Measurements from ENCODE around the gene PIH1D2. TPM values are rescaled to one million over a fixed set of nuclear protein-coding genes. Genes with fewer than 3 reads are reported as not detected.

PIH1D2 gene
- total and polyA plus RNA-seq, 4 donors = 5.1 to 14.5 (median 10.0) TPM

DNA sequence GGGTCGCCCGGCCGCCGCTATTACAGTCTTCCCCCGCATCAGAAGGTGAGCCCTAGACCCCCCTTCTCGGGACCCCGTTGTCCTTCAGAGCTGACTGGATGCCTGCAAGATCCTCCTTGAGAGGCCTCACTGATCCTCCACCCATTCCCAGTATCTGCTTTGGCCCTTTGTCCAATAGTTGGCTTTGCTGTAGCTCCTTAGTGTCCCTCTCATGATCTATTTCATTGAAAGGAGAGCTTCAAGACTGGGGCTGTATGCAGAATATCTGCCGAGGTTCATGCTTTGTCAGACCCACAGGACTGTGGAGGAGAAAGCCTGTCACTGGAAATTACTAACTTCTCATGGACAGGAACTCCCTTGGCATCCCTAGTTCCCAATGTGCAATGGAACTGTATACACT is 48.1 kb downstream of the PIH1D2 start:
- Histone ChIP-seq H3K36me3 (ENCODE audit: control insufficient read depth in 4 of 4, insufficient read depth in 4 of 4, low read length in 4 of 4) (peaks cover 15 to 25% (median 19%) of the 10 kb centered on the region in 4 donors), H3K27me3 (ENCODE audit: control insufficient read depth in 3 of 3, insufficient read depth in 3 of 3, low read length in 2 of 3) (no peaks in the 10 kb centered on the region), H3K4me3 (peak overlapping the region; percentile 73), H3K4me1 (ENCODE audit: control insufficient read depth in 5 of 5, insufficient read depth in 5 of 5, low read length in 5 of 5) (peaks cover 0 to 10% (median 4%) of the 10 kb centered on the region in 5 donors), H3K9me3 (ENCODE audit: control insufficient read depth in 4 of 4, insufficient read depth in 3 of 4, low read length in 3 of 4) (no peaks in the 10 kb centered on the region), H3K9ac (ENCODE audit: insufficient read depth in 1 of 2, low read length in 2 of 2) (peak overlapping the region; percentile 84 to 93), H3K27ac (ENCODE audit: low read depth in 1 of 2, low read length in 1 of 2) (peak overlapping the region; percentile 84 to 96)
- DNase-seq (peak in 2 of 3 donors; percentile 22 to 41), ATAC-seq (ENCODE audit: insufficient read depth, low FRiP score) (no peak)
- 0 to 1% methylated on average over 8 of the region's 8 CpGs for WGBS, 2 donors
- TF ChIP-seq, protein P1, sequence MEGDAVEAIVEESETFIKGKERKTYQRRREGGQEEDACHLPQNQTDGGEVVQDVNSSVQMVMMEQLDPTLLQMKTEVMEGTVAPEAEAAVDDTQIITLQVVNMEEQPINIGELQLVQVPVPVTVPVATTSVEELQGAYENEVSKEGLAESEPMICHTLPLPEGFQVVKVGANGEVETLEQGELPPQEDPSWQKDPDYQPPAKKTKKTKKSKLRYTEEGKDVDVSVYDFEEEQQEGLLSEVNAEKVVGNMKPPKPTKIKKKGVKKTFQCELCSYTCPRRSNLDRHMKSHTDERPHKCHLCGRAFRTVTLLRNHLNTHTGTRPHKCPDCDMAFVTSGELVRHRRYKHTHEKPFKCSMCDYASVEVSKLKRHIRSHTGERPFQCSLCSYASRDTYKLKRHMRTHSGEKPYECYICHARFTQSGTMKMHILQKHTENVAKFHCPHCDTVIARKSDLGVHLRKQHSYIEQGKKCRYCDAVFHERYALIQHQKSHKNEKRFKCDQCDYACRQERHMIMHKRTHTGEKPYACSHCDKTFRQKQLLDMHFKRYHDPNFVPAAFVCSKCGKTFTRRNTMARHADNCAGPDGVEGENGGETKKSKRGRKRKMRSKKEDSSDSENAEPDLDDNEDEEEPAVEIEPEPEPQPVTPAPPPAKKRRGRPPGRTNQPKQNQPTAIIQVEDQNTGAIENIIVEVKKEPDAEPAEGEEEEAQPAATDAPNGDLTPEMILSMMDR (IDR thresholded peaks at IDR 0.05; ENCODE audit: control extremely low read depth, extremely low read depth) = no peak

GRCh38 chr11:112024773-112025678 is 48.8 kb downstream of the PIH1D2 start, which contains the start of gene DLAT:
TSS of gene DLAT (plus strand) at chr11:112025408. CDS start at chr11:112025473, 65 bp downstream.
- peaks cover 0 to 10% (median 4%) of the 10 kb centered on the region in 5 donors for H3K4me1 ChIP-seq (ENCODE audit: control insufficient read depth in 5 of 5, insufficient read depth in 5 of 5, low read length in 5 of 5)
- H3K4me3 ChIP-seq = peak within 1 kb of the TSS; percentile 73
- H3K9ac ChIP-seq (ENCODE audit: insufficient read depth in 1 of 2, low read length in 2 of 2) = peak within 1 kb of the TSS; percentile 84 to 93
- TF ChIP-seq, protein P1 (IDR thresholded peaks at IDR 0.05; ENCODE audit: control extremely low read depth, extremely low read depth) = no peak
- H3K9me3 ChIP-seq (ENCODE audit: control insufficient read depth in 4 of 4, insufficient read depth in 3 of 4, low read length in 3 of 4) = no peaks in the 10 kb centered on the region
- ATAC-seq (ENCODE audit: insufficient read depth, low FRiP score) = peak; percentile 94
- 0 to 1% methylated on average over 70 to 71 of the region's 71 CpGs for WGBS, 2 donors
- DNase-seq = peak; percentile 88 to 91 (median 89)
- H3K27ac ChIP-seq (ENCODE audit: low read depth in 1 of 2, low read length in 1 of 2) = peak within 1 kb of the TSS; percentile 84 to 96
- H3K27me3 ChIP-seq (ENCODE audit: control insufficient read depth in 3 of 3, insufficient read depth in 3 of 3, low read length in 2 of 3) = no peaks in the 10 kb centered on the region
- H3K36me3 ChIP-seq (ENCODE audit: control insufficient read depth in 4 of 4, insufficient read depth in 4 of 4, low read length in 4 of 4) = peaks cover 14 to 21% (median 18%) of the 10 kb centered on the region in 4 donors

DNA sequence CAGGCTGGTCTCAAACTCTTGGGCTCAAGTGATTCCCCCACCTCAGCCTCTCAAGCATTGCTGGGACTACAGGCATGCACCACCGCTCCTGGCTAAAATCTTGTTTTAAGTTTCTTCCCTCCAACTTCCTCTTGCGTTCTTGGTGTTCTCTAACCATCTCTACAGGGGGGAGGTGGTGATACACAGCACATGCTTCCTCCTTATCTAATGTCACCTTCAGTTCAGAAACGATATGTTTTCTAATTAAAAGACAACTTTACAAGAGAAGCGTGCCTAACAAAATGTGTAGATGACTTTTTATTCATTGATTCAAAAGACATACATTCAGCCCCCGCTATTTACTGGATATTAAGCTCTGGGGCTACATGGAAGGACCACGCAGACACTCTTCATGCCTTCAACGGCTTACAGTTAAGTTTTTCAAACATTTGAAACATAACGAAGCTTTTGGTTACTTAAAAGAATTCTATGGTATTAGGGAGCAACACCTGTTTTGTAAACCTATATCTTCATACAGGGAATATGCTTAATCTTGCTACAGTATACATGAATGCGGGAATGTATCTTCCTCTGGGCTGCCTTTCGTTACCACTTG is 49.5 kb downstream of the PIH1D2 start:
- Histone ChIP-seq H3K9me3 (ENCODE audit: control insufficient read depth in 4 of 4, insufficient read depth in 3 of 4, low read length in 3 of 4) (no peaks in the 10 kb centered on the region), H3K4me3 (peak overlapping the region; percentile 73), H3K27me3 (ENCODE audit: control insufficient read depth in 3 of 3, insufficient read depth in 3 of 3, low read length in 2 of 3) (no peaks in the 10 kb centered on the region), H3K27ac (ENCODE audit: low read depth in 1 of 2, low read length in 1 of 2) (peak overlapping the region; percentile 84 to 96), H3K4me1 (ENCODE audit: control insufficient read depth in 5 of 5, insufficient read depth in 5 of 5, low read length in 5 of 5) (peaks cover 0 to 10% (median 5%) of the 10 kb centered on the region in 5 donors), H3K9ac (ENCODE audit: insufficient read depth in 1 of 2, low read length in 2 of 2) (peak overlapping the region; percentile 84 to 93), H3K36me3 (ENCODE audit: control insufficient read depth in 4 of 4, insufficient read depth in 4 of 4, low read length in 4 of 4) (peaks cover 7 to 18% (median 12%) of the 10 kb centered on the region in 4 donors)
- WGBS, 2 donors = 8 to 15% methylated on average over 10 of the region's 10 CpGs
- no peak for ATAC-seq (ENCODE audit: insufficient read depth, low FRiP score)
- DNase-seq = peak in 2 of 3 donors; percentile 6 to 8
- TF ChIP-seq, protein P1 (IDR thresholded peaks at IDR 0.05; ENCODE audit: control extremely low read depth, extremely low read depth) = no peak

All from lung (tissue), 12 donors.